T follicular helper cell (primary cell): ENCODE data around the gene HSPB6.
"Not testable (repeated sequence)": the region's sequence is repeated elsewhere in the genome, so short reads cannot be mapped to it uniquely, and the experiment has no call there.

Source experiments
- DNase-seq: peaks from one replicate; pipeline ENCODE4 v3.0.0-alpha.2; 2020; ENCODE audit warnings: low read depth

HSPB6 gene

DNA sequence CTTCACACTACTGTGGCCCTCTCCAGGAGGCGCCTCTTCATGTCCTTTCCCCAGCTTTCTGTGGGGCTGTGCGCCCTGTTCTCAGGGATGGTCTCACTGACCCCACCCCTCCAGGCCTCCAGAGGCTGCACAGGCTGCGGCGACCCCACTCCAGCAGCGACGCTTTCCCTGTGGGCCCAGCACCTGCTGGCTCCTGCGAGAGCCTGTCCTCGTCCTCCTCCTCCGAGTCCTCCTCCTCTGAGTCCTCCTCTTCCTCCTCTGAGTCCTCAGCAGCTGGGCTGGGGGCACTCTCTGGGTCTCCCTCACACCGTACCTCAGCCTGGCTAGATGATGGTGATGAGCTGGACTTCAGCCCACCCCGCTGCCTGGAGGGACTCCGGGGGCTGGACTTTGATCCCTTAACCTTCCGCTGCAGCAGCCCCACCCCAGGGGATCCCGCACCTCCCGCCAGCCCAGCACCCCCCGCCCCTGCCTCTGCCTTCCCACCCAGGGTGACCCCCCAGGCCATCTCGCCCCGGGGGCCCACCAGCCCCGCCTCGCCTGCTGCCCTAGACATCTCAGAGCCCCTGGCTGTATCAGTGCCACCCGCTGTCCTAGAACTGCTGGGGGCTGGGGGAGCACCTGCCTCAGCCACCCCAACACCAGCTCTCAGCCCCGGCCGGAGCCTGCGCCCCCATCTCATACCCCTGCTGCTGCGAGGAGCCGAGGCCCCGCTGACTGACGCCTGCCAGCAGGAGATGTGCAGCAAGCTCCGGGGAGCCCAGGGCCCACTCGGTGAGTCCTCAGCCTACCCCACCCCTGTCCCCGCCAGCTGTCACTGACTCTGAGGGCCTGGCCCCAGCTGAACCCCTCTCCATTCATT is 29.7 kb upstream of the HSPB6 start:
- no peak for DNase-seq

DNA sequence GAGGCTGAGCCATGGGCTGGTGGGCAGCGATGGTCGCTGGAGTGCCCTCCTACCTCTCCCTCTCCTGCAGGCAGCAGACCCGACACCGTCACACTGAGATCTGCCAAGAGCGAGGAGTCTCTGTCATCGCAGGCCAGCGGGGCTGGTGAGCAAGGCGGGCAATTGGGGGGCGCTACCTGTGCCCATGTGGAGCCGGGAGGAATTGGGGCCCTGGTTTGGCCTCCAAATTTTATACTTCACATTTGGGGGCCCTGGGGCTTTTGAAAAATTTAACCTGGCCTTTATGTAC is 28.5 kb upstream of the HSPB6 start:
- DNase-seq = no peak

DNA sequence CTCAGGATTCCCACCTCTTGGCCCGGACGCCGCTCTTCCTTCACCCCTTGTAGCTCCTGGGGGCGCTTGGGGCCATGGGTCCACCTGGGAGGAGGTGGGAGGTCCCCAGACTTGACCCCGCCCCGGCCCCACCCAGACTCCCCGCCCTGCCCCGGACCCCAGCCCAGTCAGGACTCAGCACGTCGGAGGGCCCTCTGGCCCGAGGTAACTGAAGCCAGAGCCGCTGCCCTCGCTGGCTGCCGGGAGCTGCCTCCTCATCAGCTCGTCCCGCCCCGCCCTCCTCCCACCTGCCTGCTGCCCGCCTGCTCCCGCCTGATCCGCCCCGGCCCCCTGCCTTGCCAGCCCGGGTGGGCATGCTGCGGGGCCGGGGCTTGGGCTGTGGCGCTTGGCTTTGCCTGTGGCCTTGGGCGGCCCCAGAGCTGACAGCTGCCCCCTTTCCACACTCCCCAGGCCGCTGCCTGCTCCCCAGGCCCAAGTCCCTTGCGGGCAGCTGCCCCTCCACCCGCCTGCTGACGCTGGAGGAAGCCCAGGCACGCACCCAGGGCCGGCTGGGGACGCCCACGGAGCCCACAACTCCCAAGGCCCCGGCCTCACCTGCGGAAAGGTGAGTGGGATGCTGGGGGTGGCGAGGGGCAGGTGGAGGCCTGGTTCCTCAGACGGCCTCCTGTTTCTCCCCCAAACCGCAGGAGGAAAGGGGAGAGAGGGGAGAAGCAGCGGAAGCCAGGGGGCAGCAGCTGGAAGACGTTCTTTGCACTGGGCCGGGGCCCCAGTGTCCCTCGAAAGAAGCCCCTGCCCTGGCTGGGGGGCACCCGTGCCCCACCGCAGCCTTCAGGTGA is 27.9 kb upstream of the HSPB6 start:
- DNase-seq = no peak

DNA sequence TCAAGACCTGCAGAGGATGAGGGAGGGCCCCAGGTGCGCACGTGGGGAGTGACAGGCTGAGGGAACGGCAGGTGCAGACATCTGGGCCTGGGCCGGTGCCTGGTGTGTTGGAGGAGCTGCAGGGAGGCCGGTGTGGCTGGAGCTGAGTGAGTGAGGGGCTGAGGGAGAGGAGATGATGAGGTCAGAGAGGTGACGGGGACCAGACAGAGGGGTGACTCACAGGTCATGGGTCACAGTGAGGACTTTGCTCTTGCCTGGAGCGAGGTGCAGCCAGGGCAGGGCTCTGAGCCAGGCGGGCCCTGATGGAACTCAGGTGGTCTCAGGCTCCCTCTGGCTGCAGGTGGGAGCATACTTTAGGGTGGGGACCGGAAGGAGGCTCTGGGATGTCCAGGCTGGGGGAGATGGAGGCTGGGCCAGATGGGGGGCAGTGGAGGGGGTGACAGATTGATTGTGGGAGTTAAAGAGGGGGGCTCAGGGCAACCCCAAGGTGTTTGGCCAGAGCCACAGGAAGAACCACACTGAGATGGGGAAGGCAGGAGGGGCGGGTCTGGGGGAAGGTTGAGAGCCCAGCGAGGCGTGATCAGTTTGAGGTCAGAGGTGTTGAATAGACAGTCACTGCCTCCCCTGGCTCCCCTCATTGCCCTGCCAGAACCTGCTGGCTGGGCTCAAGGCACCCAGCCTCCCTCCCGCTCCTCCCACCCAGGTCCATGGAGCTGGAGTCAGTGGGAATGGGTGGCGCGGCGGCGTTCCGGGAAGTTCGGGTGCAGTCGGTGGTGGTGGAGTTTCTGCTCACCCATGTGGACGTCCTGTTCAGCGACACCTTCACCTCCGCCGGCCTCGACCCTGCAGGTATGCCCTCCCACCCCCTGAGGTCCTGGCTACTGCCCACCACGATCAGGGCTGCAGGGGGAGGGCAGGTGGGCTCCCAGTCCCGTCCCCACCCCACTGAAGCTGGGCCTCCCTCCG is 26.9 kb upstream of the HSPB6 start:
- DNase-seq = no peak

DNA sequence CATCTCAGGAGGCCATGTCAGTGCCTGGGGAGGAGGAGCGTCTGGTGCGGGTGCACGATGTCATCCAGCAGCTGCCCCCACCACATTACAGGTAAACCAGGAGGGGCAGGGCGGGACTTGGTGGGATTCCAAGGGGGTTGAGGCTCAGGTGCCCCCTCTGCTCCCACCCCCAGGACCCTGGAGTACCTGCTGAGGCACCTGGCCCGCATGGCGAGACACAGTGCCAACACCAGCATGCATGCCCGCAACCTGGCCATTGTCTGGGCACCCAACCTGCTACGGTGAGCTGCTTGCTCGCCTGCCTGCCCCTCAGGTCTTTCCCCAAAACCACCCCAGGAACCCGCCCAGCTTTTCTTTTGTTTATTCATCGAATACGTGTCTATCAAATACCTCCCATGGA is 25.8 kb upstream of the HSPB6 start:
- DNase-seq = no peak

DNA sequence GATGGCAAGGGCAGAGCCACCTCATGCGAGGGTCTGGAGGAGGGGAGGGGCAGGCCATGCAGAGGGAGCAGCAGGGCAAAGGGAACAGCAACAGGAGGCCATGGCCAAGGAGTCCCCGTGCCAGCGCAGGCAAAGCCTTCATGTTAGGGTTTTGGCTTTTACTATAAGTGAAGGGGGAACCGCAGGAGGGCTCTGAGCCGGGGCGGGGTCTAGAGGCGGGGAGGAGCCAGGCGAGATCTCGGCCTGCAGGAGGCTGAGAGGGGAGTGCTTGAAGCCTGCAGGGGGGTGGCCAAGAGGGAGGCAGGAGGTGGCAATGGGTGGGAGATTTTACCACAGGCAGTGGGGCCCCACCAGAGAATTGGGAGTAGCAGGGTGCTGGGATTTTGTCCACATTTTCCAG is 24.8 kb upstream of the HSPB6 start:
- no peak for DNase-seq

DNA sequence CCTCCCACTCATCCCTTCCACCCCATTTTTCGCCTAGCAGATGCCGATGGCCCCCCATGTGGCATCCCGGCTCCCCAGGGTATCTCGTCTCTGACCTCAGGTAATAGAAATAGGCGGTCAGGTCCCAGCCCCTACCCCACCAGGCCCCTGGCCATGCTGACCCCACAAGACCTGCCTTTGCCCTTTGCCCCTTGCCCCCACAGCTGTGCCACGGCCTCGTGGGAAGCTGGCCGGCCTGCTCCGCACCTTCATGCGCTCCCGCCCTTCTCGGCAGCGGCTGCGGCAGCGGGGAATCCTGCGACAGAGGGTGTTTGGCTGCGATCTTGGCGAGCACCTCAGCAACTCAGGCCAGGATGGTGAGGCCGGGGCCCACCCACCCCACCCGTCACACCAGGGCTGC is 23.9 kb upstream of the HSPB6 start:
- DNase-seq = no peak

DNA sequence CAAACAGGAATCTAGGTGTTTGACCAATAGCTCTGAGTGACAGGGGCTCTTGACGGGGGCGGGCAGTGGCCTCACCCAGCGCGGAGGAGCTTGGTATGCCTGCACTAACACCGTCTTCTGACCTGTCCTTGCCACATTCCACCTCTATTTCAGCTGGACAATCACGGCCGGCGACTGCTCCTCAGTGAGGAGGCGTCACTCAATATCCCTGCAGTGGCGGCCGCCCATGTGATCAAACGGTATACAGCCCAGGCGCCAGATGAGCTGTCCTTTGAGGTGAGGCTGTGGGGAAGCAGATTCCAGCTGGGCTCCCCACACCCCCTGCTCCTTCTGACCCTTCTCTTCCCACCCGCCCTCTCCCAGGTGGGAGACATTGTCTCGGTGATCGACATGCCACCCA is 23.2 kb upstream of the HSPB6 start:
- no peak for DNase-seq

DNA sequence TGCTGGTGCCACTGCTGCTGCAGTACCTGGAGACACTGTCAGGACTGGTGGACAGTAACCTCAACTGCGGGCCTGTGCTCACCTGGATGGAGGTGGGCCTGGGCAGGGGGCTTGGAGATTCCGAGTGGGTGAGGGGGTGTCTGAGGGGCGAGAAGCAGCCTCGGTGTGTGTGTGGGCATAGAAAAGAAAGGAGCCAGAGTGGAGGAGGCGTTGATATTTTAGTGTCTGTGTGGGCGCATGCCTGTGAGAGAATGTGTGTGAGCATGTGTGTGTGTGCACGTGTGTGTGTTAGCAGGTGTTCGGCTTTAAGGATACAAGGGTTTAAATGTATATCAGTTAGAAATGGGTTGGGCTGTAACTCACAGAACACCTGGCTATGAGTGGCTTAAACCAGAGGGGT is 22.2 kb upstream of the HSPB6 start:
- DNase-seq = no peak

DNA sequence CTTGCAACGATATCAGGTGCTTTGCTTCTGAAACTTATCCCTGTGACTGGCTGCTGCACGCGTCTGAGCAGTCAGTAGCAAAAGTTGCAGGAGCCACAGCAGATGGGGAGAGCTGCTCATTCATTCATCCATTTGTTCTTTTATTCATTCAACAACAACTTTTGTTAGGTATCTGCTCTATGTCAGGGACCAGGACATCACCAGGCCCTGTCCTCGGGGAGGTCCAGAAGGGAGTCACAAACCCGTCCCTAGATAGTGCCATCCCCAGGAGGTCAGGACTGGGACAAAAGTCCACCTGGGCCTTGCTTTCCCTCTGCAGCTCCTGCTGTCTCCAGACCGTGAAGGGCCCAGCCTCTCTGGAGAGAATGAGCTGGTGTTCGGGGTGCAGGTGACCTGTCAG is 21.1 kb upstream of the HSPB6 start:
- DNase-seq = no peak

DNA sequence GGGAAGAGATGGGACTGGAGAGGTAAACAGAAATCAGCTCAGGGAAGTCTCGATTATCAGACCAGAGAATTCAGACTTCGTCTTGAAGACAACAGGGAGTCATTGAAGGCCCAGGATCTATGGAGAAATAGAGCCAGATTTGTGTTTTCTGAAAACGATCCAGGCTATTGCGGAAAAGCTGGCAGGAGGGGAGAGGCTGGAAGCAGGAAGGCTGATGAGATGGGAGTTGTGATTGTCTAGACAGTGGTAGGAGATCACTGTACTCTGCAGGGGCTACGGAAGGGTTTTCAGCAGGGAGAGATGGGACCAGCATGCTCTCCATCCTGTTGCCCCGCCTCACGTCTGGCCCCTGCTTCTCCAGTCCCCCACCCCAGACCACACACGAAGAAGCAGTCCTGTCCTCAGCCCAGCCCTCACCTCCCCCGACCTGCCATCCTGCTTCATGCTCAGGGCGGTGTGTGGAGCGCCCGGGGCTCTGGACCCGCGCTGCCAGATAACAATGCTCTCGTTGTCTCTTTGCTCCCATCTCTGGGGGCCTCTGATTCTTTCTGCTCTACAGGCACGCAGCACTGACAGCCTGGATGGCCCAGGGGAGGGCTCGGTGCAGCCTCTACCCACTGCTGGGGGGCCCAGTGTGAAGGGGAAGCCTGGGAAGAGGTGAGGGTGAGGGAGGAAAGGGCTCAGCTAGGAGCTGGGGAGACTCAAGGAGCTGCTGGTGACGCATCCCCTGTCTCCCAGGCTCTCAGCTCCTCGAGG is 20.4 kb upstream of the HSPB6 start:
- no peak for DNase-seq

DNA sequence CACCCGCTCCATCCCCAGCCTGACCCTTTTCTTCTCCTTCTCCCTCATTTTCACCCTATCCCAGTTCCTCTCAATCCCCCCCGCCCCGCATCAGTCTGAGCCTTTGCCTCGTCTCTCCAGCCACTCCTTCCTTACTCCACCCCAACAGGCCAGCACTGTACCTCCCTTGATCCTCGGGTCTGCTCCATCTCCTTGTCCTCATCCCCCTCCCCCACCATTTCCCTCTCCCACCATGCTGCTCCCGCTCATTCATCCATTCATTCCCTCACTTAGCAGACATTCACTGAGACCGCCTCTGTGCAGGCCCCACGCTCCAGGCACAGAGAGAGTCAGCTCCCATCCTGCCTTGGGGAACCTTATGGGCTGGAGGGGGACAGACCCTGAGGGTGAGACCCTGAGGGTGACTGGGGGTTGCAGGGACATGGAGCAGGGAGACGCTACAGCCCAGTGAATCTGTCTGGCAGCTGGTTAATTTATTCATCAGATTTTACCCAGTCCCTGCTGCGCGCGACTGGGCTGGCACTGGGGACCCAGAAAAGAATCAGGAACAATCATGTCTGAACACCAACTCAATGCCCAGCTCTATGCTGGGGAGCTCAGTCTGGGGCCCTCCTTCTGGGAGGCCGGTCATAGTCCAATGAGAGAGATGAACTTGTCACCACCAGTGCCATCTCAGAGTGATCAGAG is 19.4 kb upstream of the HSPB6 start:
- no peak for DNase-seq

DNA sequence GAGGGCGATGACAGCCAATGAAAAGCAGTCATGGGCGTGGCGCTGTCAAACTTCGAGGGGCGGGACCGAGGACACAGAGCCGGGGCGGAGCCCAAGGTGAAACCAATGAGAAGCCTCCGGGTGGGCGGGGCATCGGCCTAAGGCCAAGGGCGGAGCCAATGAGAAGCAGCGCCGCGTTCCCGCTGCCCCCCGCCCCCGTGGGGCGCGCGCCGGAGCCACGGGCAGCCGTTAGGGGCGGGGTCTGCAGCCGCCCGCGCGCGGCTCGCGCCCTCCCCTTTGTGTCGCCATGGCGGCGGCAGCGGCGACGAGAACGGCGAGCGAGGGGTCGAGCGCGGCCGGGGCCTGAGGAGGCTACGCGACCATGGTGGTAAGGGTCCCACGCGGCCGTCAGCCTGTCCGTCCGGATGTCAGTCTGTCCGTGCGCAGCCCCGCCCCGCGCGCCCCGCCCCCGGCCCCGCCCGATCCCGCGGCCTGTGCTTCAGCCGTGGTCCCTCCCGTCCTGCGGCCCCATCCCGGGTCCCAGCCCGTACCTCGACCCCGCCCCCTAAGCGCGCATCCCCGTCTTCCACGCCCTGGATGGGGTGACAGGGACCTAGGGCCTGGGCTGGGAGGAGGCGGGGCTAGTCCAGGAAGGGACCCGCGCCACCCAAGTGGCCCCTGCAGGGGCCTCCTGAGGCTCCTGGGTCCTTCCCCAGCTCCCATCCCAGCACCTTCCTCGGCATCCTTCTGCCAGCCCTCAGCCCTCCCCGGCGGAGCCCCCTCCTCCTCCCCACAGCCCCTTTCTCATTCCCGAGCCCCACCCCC is 18.7 kb upstream of the HSPB6 start, which contains the start of gene ARHGAP33:
Gene ARHGAP33 (plus strand): TSS at position 267 of the 804 bp plus-strand sequence. CDS start 95 bp downstream, at position 362.
- peak; percentile 98 for DNase-seq

DNA sequence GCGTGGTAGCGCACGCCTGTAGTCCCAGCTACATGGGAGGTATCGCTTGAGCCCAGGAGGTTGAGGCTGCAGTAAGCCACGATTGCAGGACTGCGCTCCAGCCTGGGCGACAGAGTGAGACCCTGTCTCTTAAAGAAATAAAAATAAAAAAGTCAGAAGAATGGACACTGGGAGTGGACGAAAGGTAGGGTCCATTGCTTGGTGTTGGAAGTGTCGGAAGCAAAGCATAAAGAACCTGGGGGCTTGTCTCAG is 18.1 kb upstream of the HSPB6 start:
- DNase-seq = no peak

DNA sequence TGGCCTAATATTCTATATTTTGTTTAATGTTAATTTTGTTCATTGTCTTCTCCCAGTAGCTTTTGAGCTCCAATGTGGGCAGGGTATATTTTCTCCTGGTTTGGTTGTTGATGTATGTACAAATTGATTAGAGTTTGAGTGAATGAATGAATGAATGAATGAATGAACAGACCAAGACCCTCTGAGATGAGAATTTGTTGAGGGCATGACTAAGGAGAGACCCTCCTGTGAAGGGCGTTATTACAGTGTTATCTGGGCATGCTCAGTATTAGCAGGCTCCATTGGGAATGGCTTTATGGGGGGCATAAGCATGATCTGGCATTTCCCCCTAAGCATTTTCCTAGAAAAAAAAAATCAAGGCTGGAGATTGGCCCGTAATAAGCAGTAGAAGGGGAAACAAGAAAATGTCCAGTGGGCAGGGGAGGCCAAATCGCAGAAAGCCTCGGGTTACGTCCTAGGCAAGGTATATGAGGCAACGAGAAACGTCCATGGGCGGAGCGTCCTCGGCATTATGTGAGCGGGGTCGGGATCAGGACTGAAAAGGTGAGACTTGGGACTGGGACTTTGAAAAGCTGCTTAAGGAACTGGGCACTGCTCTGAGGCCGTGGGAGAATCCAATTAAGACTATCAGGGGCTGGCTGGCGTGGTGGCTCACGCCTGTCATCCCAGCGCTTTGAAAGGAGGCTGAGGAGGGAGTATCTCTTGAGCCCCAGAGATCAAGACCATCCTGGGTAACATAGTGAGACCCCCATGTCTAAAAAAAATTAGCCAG is 17.6 kb upstream of the HSPB6 start:
- no peak for DNase-seq

DNA sequence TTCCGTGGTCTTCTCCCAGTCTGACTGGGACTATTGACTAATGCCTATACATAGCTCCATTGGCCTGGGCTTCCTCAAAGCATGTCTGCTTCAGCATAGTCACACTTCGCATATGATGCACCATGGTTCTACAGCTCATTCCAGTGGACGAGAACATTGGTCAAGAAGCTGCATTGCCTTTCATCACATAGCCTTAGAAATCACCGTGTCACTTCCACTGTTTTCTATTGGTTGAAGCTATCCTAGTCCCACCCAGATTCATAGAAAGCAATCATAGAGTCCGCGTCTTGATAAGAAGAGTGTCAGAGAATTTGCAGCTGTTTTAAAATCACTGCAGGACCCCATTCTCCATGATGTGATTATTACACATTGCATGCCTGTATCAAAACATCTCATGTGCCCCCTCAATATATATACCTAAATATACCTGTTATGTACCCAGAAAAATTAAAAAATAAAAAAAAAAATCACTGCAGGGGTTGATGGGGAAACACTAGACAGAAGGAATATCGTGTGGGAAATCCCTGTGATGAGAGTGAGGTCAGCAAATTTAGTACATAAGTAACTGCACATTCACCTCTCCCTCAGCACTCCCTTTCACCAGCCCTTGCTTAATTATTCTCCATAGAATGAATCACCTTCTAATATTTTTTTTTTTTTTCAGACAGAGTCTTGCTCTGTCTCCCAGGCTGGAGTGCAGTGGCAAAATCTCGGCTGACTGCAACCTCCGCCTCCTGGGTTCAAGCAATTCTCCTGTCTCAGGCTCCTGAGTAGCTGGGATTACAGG is 16.4 kb upstream of the HSPB6 start:
- no peak for DNase-seq

DNA sequence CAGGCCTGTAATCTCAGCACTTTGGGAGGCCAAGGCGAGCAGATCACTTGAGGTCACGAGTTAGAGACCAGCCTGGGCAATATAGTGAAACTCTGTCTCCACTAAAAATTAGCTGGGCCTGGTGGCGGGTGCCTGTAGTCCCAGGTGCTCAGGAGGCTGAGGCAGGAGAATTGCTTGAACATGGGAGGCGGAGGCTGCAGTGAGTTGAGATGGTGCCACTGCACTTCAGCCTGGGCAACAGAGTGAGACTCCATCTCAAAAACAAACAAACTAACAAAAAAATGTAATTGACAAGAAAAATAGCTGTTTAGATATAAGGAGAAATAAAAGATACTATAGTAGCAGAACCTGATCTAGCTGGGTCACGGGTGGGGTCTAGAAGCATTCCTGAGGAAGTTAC is 15.5 kb upstream of the HSPB6 start:
- not testable (repeated sequence) for DNase-seq

DNA sequence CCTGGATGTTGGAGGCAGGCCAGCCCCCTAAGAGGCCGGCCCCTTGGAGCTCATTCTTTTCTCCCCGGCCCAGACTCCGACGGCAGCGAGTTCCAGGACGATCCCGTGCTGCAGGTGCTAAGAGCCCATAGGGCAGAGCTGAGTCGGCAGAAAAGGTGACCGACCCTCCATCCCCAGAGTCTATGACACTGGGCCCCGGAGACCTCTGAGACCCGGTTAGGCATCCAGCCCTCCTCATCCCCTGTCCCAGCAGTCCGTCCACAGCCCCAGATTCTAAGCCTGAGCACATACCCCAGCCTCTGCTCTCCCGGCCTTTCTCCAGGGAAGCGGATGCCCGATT is 11.2 kb upstream of the HSPB6 start:
- DNase-seq = no peak
